HG02642 (cell line): ENCODE data around the gene CITED1.
"Not testable (repeated sequence)": the region's sequence is repeated elsewhere in the genome, so short reads cannot be mapped to it uniquely, and the experiment has no call there.

Experiments used
- ATAC-seq: cut with Tn5 transposase; IDR thresholded peaks from one replicate; pipeline ENCODE4 v1.9.1; 2021; ENCODE audit warnings: mild to moderate bottlenecking; ENCODE audit not compliant: unreplicated experiment, poor library complexity

CITED1 gene

GRCh38 chrX:72305286-72306084, at the start of gene CITED1:
Gene CITED1 (minus strand): TSS chrX:72305914. CDS start chrX:72302869, 3,045 bp downstream.
- no peak for ATAC-seq

- ATAC-seq = no peak
These were observed 47.1 kb upstream of the CITED1 start for GRCh38 chrX:72352786-72353185.

GRCh38 chrX:72351606-72352334, 46.1 kb upstream of the CITED1 start:
- no peak for ATAC-seq

- peak; percentile 97 for ATAC-seq
These were observed 43.5 kb upstream of the CITED1 start for GRCh38 chrX:72349190-72349589.

- no peak for ATAC-seq
These were observed 42.7 kb upstream of the CITED1 start for GRCh38 chrX:72348247-72348979.

- no peak for ATAC-seq
These were observed 41.7 kb upstream of the CITED1 start for GRCh38 chrX:72347366-72347765.

GRCh38 chrX:72346302-72346949, 40.7 kb upstream of the CITED1 start:
- no peak for ATAC-seq

- ATAC-seq = no peak
These were observed 34.9 kb upstream of the CITED1 start for GRCh38 chrX:72340626-72341025.

- ATAC-seq = no peak
These were observed 34.3 kb upstream of the CITED1 start for GRCh38 chrX:72340041-72340440.

GRCh38 chrX:72330131-72330530, 24.4 kb upstream of the CITED1 start:
- no peak for ATAC-seq

- no peak for ATAC-seq
These were observed 21.0 kb upstream of the CITED1 start for GRCh38 chrX:72326605-72327300.

GRCh38 chrX:72319651-72320050, 13.9 kb upstream of the CITED1 start:
- ATAC-seq = not testable (repeated sequence)

- no peak for ATAC-seq
These were observed 11.4 kb upstream of the CITED1 start for GRCh38 chrX:72317139-72317538.

GRCh38 chrX:72316408-72317110, 10.8 kb upstream of the CITED1 start:
- no peak for ATAC-seq

GRCh38 chrX:72314881-72315280, 9.2 kb upstream of the CITED1 start:
- no peak for ATAC-seq

GRCh38 chrX:72313707-72314641, 8.3 kb upstream of the CITED1 start:
- no peak for ATAC-seq

- no peak for ATAC-seq
These were observed 6.7 kb upstream of the CITED1 start for GRCh38 chrX:72312311-72312940.
